GM21619 (cell line): ENCODE data around the gene SEC14L1.

Experiments used
- ATAC-seq: cut with Tn5 transposase; IDR thresholded peaks from one replicate; pipeline ENCODE4 v1.9.1; 2021; ENCODE audit not compliant: unreplicated experiment

The SEC14L1 gene

DNA sequence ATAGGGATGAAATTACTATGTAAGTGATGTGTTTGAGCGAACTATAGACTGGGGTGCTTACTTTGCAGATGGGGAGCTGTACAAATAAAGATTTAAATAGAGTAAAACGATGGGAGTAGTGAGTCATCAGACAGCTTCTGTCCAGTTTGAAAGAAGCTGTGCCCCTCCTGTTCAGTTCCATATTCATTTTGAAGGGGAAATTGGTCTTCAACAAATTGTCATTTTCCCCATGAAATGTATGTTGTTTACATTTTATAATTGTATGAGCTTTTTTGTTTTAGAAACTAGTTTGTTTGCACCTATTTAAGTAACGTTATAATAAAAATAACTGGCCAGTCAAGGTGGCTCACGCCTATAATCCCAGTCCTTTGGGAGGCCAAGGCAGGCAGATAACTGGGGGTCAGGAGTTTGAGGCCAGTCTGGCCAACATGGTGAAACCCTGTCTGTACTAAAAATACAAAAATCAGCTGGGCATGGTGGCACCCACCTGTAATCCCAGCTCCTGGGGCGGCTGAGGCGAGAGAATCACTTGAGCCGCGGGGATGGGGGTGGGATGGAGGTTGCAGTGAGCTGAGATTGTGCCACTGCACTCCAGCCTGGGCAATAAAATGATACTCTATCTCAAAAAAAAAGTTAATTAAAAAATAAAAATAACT, 20.2 kb downstream of the SEC14L1 start:
- no peak for ATAC-seq

- no peak for ATAC-seq
Measured at GRCh38 chr17:77161953-77162352, 21.2 kb downstream of the SEC14L1 start.

GRCh38 chr17:77163001-77163400, 22.2 kb downstream of the SEC14L1 start:
- ATAC-seq: no peak

DNA sequence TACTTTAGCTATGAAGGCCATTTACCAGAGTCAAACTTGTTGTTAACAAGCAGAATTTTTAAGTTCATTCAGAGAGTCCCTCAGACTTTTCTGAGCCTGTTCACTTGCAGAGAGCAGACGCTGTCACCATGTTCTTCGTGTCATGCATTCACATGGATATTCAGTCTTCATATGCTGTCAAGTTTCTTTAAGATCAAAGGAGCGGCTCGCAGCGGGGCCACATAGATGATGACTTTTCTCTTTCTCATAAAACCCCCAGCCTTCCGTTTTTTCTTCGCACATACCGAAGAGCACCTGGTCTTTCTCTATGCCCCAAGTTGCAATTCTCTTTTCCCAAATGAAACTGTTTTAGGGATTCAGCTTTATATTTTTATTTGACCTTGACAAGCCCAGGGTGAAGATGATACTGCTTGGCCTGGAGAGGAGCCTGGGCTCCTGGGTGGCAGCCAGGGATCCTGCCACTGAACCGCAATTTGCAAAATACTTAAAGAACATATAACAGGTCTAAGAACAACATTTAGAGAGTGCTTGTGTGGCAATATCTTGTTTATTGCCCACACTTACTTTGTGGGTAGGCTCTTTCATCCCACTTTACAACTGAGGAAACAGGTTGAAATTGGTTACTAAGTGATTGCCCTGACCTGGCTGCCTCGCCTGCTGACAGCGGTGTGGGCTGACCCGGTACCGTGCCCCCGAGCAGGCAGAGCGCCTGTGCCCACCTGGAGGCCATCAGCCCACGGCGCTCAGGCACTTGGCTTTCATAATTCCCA, 22.9 kb downstream of the SEC14L1 start:
- no peak for ATAC-seq

- ATAC-seq: no peak
Measured at GRCh38 chr17:77164483-77165091, 23.8 kb downstream of the SEC14L1 start.

DNA sequence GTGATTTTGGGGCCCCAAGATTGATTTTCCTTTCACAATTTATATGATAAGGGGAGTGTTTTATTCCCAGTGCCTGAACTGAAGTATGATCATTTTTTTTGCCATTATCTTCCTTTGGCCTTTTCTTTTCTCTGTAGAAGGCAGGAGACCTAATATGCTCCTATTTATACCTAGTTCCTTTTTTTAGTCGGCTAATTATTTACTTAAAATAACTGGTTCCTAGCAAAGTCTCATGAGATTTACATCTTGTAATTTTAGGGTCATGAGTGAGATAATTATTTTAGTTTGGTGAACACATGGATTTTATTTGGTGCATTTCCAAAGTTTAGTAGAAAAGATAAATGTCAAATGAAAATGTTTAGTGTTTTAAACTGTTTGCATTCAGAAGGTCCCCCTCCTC, 24.8 kb downstream of the SEC14L1 start:
- ATAC-seq: no peak

- no peak for ATAC-seq
Measured at GRCh38 chr17:77167472-77168306, 26.9 kb downstream of the SEC14L1 start.

- no peak for ATAC-seq
Measured at GRCh38 chr17:77173104-77173503, 32.3 kb downstream of the SEC14L1 start.

- no peak for ATAC-seq
Measured at GRCh38 chr17:77174928-77175661, 34.3 kb downstream of the SEC14L1 start.

- no peak for ATAC-seq
Measured at GRCh38 chr17:77177002-77177741, 36.4 kb downstream of the SEC14L1 start.

DNA sequence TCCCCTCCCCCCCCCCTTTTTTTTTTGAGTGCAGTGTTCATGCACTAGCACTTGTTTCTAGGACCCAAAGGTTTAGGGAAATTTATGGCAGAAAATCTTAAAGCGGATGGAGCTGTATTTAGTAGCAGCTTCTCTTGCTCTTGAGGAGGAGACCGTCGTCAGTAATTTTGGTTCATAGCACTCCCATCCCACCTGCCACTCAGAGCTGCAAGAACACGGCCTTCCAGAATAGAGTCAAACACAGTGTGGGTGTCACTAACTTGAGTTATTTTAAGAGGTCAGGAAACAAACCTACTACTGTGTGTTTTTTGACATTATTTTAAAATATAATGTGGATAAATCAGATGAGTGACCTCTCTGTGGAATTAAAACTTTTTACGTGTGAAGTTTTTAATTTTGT, 37.3 kb downstream of the SEC14L1 start:
- ATAC-seq: no peak

DNA sequence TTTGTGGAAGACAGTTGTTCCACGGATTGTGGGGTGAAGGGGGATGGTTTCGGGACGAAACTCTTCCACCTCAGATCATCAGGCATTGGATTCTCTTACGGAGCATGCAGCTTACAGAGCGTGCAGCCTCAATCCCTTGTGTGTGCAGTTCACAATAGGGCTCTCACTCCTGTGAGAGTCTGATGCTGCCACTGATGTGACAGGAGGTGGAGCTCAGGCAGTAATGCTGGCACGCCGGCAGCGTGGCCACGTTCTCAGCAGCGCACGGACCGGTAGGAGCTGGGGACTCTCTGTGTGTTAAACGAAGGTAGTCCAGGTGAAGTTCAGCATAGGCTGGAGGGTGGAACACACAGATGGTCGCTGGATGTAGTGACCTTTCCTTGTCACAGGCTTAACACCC, 37.8 kb downstream of the SEC14L1 start:
- no peak for ATAC-seq

DNA sequence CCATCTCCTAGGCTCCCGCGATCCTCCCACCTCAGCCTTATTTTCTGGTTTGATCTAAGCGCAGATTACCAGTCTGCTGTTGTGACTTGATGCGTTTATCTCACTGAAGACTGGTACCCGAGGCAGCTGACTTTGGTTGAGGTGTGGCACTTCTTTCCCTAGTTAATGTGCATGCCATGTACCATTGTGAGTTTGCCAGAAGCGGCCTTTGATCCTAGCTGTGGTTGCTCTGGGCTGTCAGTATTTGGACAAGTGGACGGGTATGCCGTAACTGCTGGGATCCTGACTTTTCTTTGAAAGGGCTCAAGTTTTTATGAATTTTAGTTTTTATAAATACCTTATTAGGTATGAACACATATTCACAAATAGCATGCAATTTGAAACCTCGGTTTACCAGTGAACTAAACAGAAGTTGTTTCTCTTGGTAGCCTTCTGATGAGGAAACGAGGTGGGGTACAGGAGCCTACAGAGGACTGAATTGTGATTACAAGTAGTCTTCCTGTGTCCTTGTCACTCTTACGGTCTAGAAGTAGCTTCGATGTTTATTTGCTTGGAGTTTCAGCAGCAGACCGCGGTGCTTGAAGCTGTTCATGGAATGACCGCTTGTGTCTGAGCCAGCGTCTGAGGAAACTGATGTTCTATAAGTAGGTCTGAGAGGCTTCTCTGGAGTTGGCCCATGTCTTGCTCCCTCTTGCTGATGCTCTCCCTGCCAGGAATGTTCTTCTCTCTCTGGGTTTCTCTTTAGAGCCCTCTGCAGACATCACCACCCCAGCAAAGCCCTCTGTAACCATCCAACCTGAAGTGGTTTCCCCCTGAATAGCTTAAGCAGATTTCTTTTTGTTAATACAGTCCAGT, 40.0 kb downstream of the SEC14L1 start:
- no peak for ATAC-seq

DNA sequence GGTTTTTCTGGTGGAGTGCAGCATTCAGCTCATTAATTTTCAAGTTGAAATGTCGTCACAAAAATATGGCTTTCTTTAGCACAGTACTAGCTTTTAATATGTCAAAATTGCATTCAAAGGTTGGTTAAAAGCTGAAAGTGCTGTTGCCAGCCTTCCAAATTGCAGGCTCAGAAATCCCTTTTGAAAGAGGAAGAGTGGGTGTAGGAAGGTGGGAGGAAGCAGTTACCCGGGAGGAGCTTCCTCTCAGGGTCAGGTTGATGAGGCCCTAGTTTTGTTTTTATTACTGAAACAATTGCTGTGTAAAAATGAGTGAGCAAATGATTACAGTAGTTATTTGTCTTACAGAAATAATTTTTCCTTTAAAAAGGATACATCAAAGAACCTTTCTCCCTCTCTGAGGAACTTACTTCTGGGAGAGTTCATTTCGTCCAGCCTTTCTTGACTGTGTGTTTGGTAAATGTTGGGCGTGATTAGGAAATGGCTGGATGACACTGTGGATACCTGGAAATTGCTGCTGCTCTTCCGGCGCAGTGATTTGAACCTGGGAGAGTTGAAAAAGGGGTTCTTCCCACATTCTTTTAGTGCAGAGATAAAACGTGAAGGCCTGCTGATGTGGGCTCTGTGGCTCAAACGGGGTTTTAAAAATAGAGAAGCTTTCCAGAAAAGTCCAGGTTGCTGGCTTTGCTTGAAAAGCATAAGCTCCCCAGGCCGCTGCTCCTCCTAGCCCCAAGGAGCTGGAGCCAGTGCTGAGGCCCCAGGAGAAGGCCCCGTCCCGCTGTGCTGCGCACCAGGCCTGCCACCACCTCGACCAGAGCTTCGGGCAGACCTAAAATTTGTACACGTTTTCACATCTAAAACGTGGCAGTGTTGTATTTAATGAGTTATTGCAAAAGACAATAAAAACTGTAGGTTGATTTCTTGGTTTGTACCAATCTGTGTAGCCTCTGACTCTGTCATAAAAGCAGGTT, 41.7 kb downstream of the SEC14L1 start:
- ATAC-seq: no peak

GRCh38 chr17:77184474-77184873, 43.7 kb downstream of the SEC14L1 start:
- ATAC-seq: no peak

GRCh38 chr17:77185137-77185536, 44.4 kb downstream of the SEC14L1 start:
- ATAC-seq: no peak

GRCh38 chr17:77186141-77186604, 45.4 kb downstream of the SEC14L1 start:
- no peak for ATAC-seq
